Osteocyte (in vitro differentiated cells): ENCODE data around the gene ITSN2. TPM values are rescaled to one million over a fixed set of nuclear protein-coding genes. Genes with fewer than 3 reads are reported as not detected.

ENCODE experiments used
- DNase-seq: peaks from one replicate; pipeline ENCODE4 v3.0.0; 2021; ENCODE audit warnings: mixed read lengths; ENCODE audit not compliant: unreplicated experiment; ENCODE audit errors: extremely low spot score
- H3K27ac Mint-ChIP-seq: one replicate; pipeline ENCODE4 v1.8.0; 2021; ENCODE audit warnings: mild to moderate bottlenecking, mixed read lengths; ENCODE audit not compliant: unreplicated experiment
- H3K27me3 Mint-ChIP-seq: one replicate; pipeline ENCODE4 v1.8.0; 2021; ENCODE audit warnings: mixed read lengths; ENCODE audit not compliant: unreplicated experiment
- H3K36me3 Mint-ChIP-seq: one replicate; pipeline ENCODE4 v1.8.0; 2021; ENCODE audit warnings: mixed read lengths; ENCODE audit not compliant: unreplicated experiment
- H3K4me1 Mint-ChIP-seq: one replicate; pipeline ENCODE4 v1.8.0; 2021; ENCODE audit warnings: mixed read lengths; ENCODE audit not compliant: unreplicated experiment
- H3K4me3 Mint-ChIP-seq: one replicate; pipeline ENCODE4 v1.8.0; 2021; ENCODE audit warnings: mild to moderate bottlenecking, moderate library complexity, mixed read lengths; ENCODE audit not compliant: unreplicated experiment
- H3K9me3 Mint-ChIP-seq: one replicate; pipeline ENCODE4 v1.8.0; 2021; ENCODE audit warnings: mixed read lengths; ENCODE audit not compliant: unreplicated experiment
- CTCF ChIP-seq: fragments of 200-600 bp; sonication (generic); IDR thresholded peaks from 2 replicates; pipeline ENCODE4 v1.5.0; 2021; ENCODE audit warnings: antibody characterized with exemption, mild to moderate bottlenecking, moderate library complexity
- total RNA-seq: library from RNA; stranded (reverse); gene quantifications from 2 replicates; pipeline ENCODE4 v1.2.1, GENCODE V29; 2021

The ITSN2 gene
- total RNA-seq, 1 donor from 2014 or later = 32.1 TPM

- H3K9me3 Mint-ChIP-seq = no peaks in the 10 kb centered on the region
- no peak overlapping the region for H3K27ac Mint-ChIP-seq
- peaks cover 2% of the 10 kb centered on the region for H3K4me1 Mint-ChIP-seq
- DNase-seq = no peak
- TF ChIP-seq CTCF = no peak
- no peaks in the 10 kb centered on the region for H3K27me3 Mint-ChIP-seq
- no peak overlapping the region for H3K4me3 Mint-ChIP-seq
- H3K36me3 Mint-ChIP-seq = peaks cover 28% of the 10 kb centered on the region
Observed at GRCh38 chr2:24214880-24215279, 145.5 kb downstream of the ITSN2 start.

GRCh38 chr2:24211408-24211807, 148.9 kb downstream of the ITSN2 start:
- H3K4me3 Mint-ChIP-seq = no peak overlapping the region
- no peak for DNase-seq
- H3K27me3 Mint-ChIP-seq = no peaks in the 10 kb centered on the region
- H3K9me3 Mint-ChIP-seq = no peaks in the 10 kb centered on the region
- no peak for TF ChIP-seq CTCF
- H3K27ac Mint-ChIP-seq = no peak overlapping the region
- H3K4me1 Mint-ChIP-seq = peaks cover 7% of the 10 kb centered on the region
- H3K36me3 Mint-ChIP-seq = peaks cover 42% of the 10 kb centered on the region

- peaks cover 40% of the 10 kb centered on the region for H3K36me3 Mint-ChIP-seq
Observed at GRCh38 chr2:24210723-24211122, 149.6 kb downstream of the ITSN2 start.

GRCh38 chr2:24210106-24210455, 150.3 kb downstream of the ITSN2 start:
- Mint-ChIP-seq H3K27me3 (no peaks in the 10 kb centered on the region), H3K9me3 (no peaks in the 10 kb centered on the region), H3K27ac (peak overlapping the region; percentile 70), H3K36me3 (peaks cover 43% of the 10 kb centered on the region), H3K4me1 (peaks cover 9% of the 10 kb centered on the region), H3K4me3 (no peak overlapping the region)
- no peak for DNase-seq
- TF ChIP-seq CTCF = no peak

More at GRCh38 chr2:24210723-24211122, 149.6 kb downstream of the ITSN2 start:
- H3K9me3 Mint-ChIP-seq = no peaks in the 10 kb centered on the region
- H3K27me3 Mint-ChIP-seq = no peaks in the 10 kb centered on the region
- no peak overlapping the region for H3K27ac Mint-ChIP-seq
- TF ChIP-seq CTCF = no peak
- no peak for DNase-seq
- no peak overlapping the region for H3K4me3 Mint-ChIP-seq
- H3K4me1 Mint-ChIP-seq = peaks cover 9% of the 10 kb centered on the region

- Mint-ChIP-seq H3K9me3 (no peaks in the 10 kb centered on the region), H3K4me3 (no peak overlapping the region), H3K4me1 (peaks cover 9% of the 10 kb centered on the region), H3K27ac (peak overlapping the region; percentile 70), H3K36me3 (peaks cover 44% of the 10 kb centered on the region), H3K27me3 (no peaks in the 10 kb centered on the region)
- no peak for TF ChIP-seq CTCF
- no peak for DNase-seq
Observed at GRCh38 chr2:24209389-24210105, 150.8 kb downstream of the ITSN2 start.
